Measurements from ENCODE around the gene IFNG. TPM values are rescaled to one million over a fixed set of nuclear protein-coding genes. Genes with fewer than 3 reads are reported as not detected.
"Not testable (repeated sequence)": the region's sequence is repeated elsewhere in the genome, so short reads cannot be mapped to it uniquely, and the experiment has no call there.

Gene IFNG
- polyA plus RNA-seq = 0.13 TPM
- long read RNA-seq, donor 1 = 0 reads
- long read RNA-seq, donor 2, partial matches to known transcripts = 0 of 1 reads
- long read RNA-seq, donor 2, other reads (novel, unspliced or antisense) = 0 of 1 reads
- long read RNA-seq, donor 3 = 0 reads
- long read RNA-seq, donor 4 = 0 reads
- long read RNA-seq, donor 5 = 0 reads
- long read RNA-seq, donor 6 = 0 reads
- long read RNA-seq, donor 7 = 0 reads
- long read RNA-seq, donor 8 = 0 reads
- long read RNA-seq, donor 9 = 0 reads
- long read RNA-seq, donor 10 = 0 reads
- long read RNA-seq, donor 11 = 0 reads

GRCh38 chr12:68159681-68160304 is at the start of gene IFNG:
Gene IFNG (minus strand): TSS chr12:68159740. CDS start chr12:68159615, 125 bp downstream.
- Histone ChIP-seq H3K4me1 (ENCODE audit: control insufficient read depth, insufficient read depth, low read length) (no peaks in the 10 kb centered on the region), H3K27me3 (ENCODE audit: control insufficient read depth, insufficient read depth, low read length) (no peaks in the 10 kb centered on the region), H3K4me3 (ENCODE audit: low read length) (no peak within 1 kb of the TSS), H3K9me3 (ENCODE audit: control insufficient read depth, low read depth, low read length) (no peaks in the 10 kb centered on the region), H3K27ac (ENCODE audit: low read length) (no peak within 1 kb of the TSS), H3K36me3 (ENCODE audit: control insufficient read depth, insufficient read depth, low read length) (no peaks in the 10 kb centered on the region)
- no peak for DNase-seq
- no CpG with 5 or more reads among the region's 5 CpGs for WGBS (ENCODE audit: insufficient coverage, low lambda C conversion rate)

GRCh38 chr12:68209048-68209728 is 49.6 kb upstream of the IFNG start:
- not testable (repeated sequence) for H3K27ac ChIP-seq (ENCODE audit: low read length); H3K9me3 ChIP-seq (ENCODE audit: control insufficient read depth, low read depth, low read length); H3K4me3 ChIP-seq (ENCODE audit: low read length); DNase-seq; H3K4me1 ChIP-seq (ENCODE audit: control insufficient read depth, insufficient read depth, low read length); H3K27me3 ChIP-seq (ENCODE audit: control insufficient read depth, insufficient read depth, low read length); H3K36me3 ChIP-seq (ENCODE audit: control insufficient read depth, insufficient read depth, low read length)
- WGBS (ENCODE audit: insufficient coverage, low lambda C conversion rate) = no CpG with 5 or more reads among the region's 12 CpGs

- no peak overlapping the region for H3K27ac ChIP-seq (ENCODE audit: low read length)
- H3K9me3 ChIP-seq (ENCODE audit: control insufficient read depth, low read depth, low read length) = no peaks in the 10 kb centered on the region
- no peak for DNase-seq
- no peaks in the 10 kb centered on the region for H3K36me3 ChIP-seq (ENCODE audit: control insufficient read depth, insufficient read depth, low read length)
- no peaks in the 10 kb centered on the region for H3K4me1 ChIP-seq (ENCODE audit: control insufficient read depth, insufficient read depth, low read length)
- H3K4me3 ChIP-seq (ENCODE audit: low read length) = no peak overlapping the region
- H3K27me3 ChIP-seq (ENCODE audit: control insufficient read depth, insufficient read depth, low read length) = no peaks in the 10 kb centered on the region
Measured at GRCh38 chr12:68207276-68207675, 47.7 kb upstream of the IFNG start.

GRCh38 chr12:68206446-68206845 is 46.9 kb upstream of the IFNG start:
- H3K9me3 ChIP-seq (ENCODE audit: control insufficient read depth, low read depth, low read length) = no peaks in the 10 kb centered on the region
- no CpG with 5 or more reads among the region's 1 CpG for WGBS (ENCODE audit: insufficient coverage, low lambda C conversion rate)
- DNase-seq = no peak
- no peak overlapping the region for H3K4me3 ChIP-seq (ENCODE audit: low read length)
- H3K36me3 ChIP-seq (ENCODE audit: control insufficient read depth, insufficient read depth, low read length) = no peaks in the 10 kb centered on the region
- H3K27ac ChIP-seq (ENCODE audit: low read length) = no peak overlapping the region
- no peaks in the 10 kb centered on the region for H3K27me3 ChIP-seq (ENCODE audit: control insufficient read depth, insufficient read depth, low read length)
- H3K4me1 ChIP-seq (ENCODE audit: control insufficient read depth, insufficient read depth, low read length) = no peaks in the 10 kb centered on the region

GRCh38 chr12:68203460-68203875 is 43.9 kb upstream of the IFNG start:
- H3K27me3 ChIP-seq (ENCODE audit: control insufficient read depth, insufficient read depth, low read length) = no peaks in the 10 kb centered on the region
- no CpG with 5 or more reads among the region's 5 CpGs for WGBS (ENCODE audit: insufficient coverage, low lambda C conversion rate)
- no peak overlapping the region for H3K27ac ChIP-seq (ENCODE audit: low read length)
- no peaks in the 10 kb centered on the region for H3K36me3 ChIP-seq (ENCODE audit: control insufficient read depth, insufficient read depth, low read length)
- no peak overlapping the region for H3K4me3 ChIP-seq (ENCODE audit: low read length)
- no peaks in the 10 kb centered on the region for H3K9me3 ChIP-seq (ENCODE audit: control insufficient read depth, low read depth, low read length)
- no peaks in the 10 kb centered on the region for H3K4me1 ChIP-seq (ENCODE audit: control insufficient read depth, insufficient read depth, low read length)
- DNase-seq = no peak

GRCh38 chr12:68200854-68201253 is 41.3 kb upstream of the IFNG start:
- no peak for DNase-seq
- Histone ChIP-seq H3K9me3 (ENCODE audit: control insufficient read depth, low read depth, low read length) (no peaks in the 10 kb centered on the region), H3K27ac (ENCODE audit: low read length) (no peak overlapping the region), H3K27me3 (ENCODE audit: control insufficient read depth, insufficient read depth, low read length) (no peaks in the 10 kb centered on the region), H3K36me3 (ENCODE audit: control insufficient read depth, insufficient read depth, low read length) (no peaks in the 10 kb centered on the region), H3K4me3 (ENCODE audit: low read length) (no peak overlapping the region), H3K4me1 (ENCODE audit: control insufficient read depth, insufficient read depth, low read length) (no peaks in the 10 kb centered on the region)
- 80% methylated on average over 1 of the region's 2 CpGs for WGBS (ENCODE audit: insufficient coverage, low lambda C conversion rate)

GRCh38 chr12:68199127-68199526 is 39.6 kb upstream of the IFNG start:
- Histone ChIP-seq H3K27ac (ENCODE audit: low read length) (no peak overlapping the region), H3K4me1 (ENCODE audit: control insufficient read depth, insufficient read depth, low read length) (no peaks in the 10 kb centered on the region), H3K4me3 (ENCODE audit: low read length) (no peak overlapping the region), H3K9me3 (ENCODE audit: control insufficient read depth, low read depth, low read length) (no peaks in the 10 kb centered on the region), H3K27me3 (ENCODE audit: control insufficient read depth, insufficient read depth, low read length) (no peaks in the 10 kb centered on the region), H3K36me3 (ENCODE audit: control insufficient read depth, insufficient read depth, low read length) (no peaks in the 10 kb centered on the region)
- WGBS (ENCODE audit: insufficient coverage, low lambda C conversion rate) = no CpG with 5 or more reads among the region's 1 CpG
- DNase-seq = no peak

- H3K4me3 ChIP-seq (ENCODE audit: low read length) = no peak overlapping the region
- no peaks in the 10 kb centered on the region for H3K27me3 ChIP-seq (ENCODE audit: control insufficient read depth, insufficient read depth, low read length)
- DNase-seq = no peak
- no peaks in the 10 kb centered on the region for H3K9me3 ChIP-seq (ENCODE audit: control insufficient read depth, low read depth, low read length)
- no peaks in the 10 kb centered on the region for H3K36me3 ChIP-seq (ENCODE audit: control insufficient read depth, insufficient read depth, low read length)
- H3K27ac ChIP-seq (ENCODE audit: low read length) = no peak overlapping the region
- no peaks in the 10 kb centered on the region for H3K4me1 ChIP-seq (ENCODE audit: control insufficient read depth, insufficient read depth, low read length)
- WGBS (ENCODE audit: insufficient coverage, low lambda C conversion rate) = 91% methylated on average over 4 of the region's 12 CpGs
Measured at GRCh38 chr12:68198507-68199086, 39.1 kb upstream of the IFNG start.

GRCh38 chr12:68190301-68190700 is 30.8 kb upstream of the IFNG start:
- DNase-seq = no peak
- Histone ChIP-seq H3K27ac (ENCODE audit: low read length) (no peak overlapping the region), H3K4me1 (ENCODE audit: control insufficient read depth, insufficient read depth, low read length) (no peaks in the 10 kb centered on the region), H3K9me3 (ENCODE audit: control insufficient read depth, low read depth, low read length) (no peaks in the 10 kb centered on the region), H3K4me3 (ENCODE audit: low read length) (no peak overlapping the region), H3K27me3 (ENCODE audit: control insufficient read depth, insufficient read depth, low read length) (peaks cover 7% of the 10 kb centered on the region), H3K36me3 (ENCODE audit: control insufficient read depth, insufficient read depth, low read length) (no peaks in the 10 kb centered on the region)

- Histone ChIP-seq H3K27me3 (ENCODE audit: control insufficient read depth, insufficient read depth, low read length) (peaks cover 8% of the 10 kb centered on the region), H3K36me3 (ENCODE audit: control insufficient read depth, insufficient read depth, low read length) (no peaks in the 10 kb centered on the region), H3K4me3 (ENCODE audit: low read length) (no peak overlapping the region), H3K4me1 (ENCODE audit: control insufficient read depth, insufficient read depth, low read length) (no peaks in the 10 kb centered on the region), H3K27ac (ENCODE audit: low read length) (no peak overlapping the region), H3K9me3 (ENCODE audit: control insufficient read depth, low read depth, low read length) (no peaks in the 10 kb centered on the region)
- 79% methylated on average over 3 of the region's 4 CpGs for WGBS (ENCODE audit: insufficient coverage, low lambda C conversion rate)
- DNase-seq = no peak
Measured at GRCh38 chr12:68189821-68190242, 30.3 kb upstream of the IFNG start.

Measured in large intestine (tissue), 12 donors.